ENCODE data around the gene B3GAT3. TPM values are rescaled to one million over a fixed set of nuclear protein-coding genes. Genes with fewer than 3 reads are reported as not detected.

B3GAT3 gene
- total RNA-seq, 1 donor: 30.8 TPM

DNA sequence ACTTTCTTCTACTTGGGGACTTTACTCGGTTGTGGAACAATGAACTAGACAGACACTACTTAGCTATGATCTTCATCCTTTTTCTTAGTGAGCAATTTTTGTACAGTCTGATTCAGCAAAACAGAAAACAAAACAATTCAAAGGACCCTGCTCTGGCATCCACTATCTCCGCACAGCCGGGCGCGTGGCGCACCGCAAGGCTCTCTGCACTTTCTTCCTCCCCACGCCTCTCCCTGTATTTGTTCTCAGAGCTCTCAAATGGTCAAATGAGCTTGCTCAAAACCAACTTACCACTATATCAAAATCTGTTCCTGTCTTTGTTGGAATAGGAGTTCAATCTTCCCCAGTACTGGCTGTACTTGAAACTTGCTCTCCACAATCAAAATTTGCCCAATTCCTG, 55.5 kb downstream of the B3GAT3 start:
- no peak overlapping the region for H3K4me3 ChIP-seq (ENCODE audit: insufficient read depth, low read length)
- H3K36me3 ChIP-seq (ENCODE audit: insufficient read depth, low read length): peaks cover 85% of the 10 kb centered on the region
- no peaks in the 10 kb centered on the region for H3K27me3 ChIP-seq (ENCODE audit: insufficient read depth, low read length)
- peaks cover 38% of the 10 kb centered on the region for H4K20me1 ChIP-seq (ENCODE audit: insufficient read depth, low read length)
- no peaks in the 10 kb centered on the region for H3K9me3 ChIP-seq (ENCODE audit: low read depth, low read length)
- H2AFZ ChIP-seq (ENCODE audit: low read length): no peak overlapping the region
- peaks cover 5% of the 10 kb centered on the region for H3K4me1 ChIP-seq (ENCODE audit: insufficient read depth, low read length)
- DNase-seq (ENCODE audit: insufficient read length, low spot score, missing footprints): no peak
- TF ChIP-seq, protein P1, sequence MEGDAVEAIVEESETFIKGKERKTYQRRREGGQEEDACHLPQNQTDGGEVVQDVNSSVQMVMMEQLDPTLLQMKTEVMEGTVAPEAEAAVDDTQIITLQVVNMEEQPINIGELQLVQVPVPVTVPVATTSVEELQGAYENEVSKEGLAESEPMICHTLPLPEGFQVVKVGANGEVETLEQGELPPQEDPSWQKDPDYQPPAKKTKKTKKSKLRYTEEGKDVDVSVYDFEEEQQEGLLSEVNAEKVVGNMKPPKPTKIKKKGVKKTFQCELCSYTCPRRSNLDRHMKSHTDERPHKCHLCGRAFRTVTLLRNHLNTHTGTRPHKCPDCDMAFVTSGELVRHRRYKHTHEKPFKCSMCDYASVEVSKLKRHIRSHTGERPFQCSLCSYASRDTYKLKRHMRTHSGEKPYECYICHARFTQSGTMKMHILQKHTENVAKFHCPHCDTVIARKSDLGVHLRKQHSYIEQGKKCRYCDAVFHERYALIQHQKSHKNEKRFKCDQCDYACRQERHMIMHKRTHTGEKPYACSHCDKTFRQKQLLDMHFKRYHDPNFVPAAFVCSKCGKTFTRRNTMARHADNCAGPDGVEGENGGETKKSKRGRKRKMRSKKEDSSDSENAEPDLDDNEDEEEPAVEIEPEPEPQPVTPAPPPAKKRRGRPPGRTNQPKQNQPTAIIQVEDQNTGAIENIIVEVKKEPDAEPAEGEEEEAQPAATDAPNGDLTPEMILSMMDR (IDR thresholded peaks at IDR 0.05; ENCODE audit: extremely low read depth, low read depth, low read length): no peak
- no peak overlapping the region for H3K27ac ChIP-seq (ENCODE audit: low read depth, low read length)
- no peak overlapping the region for H3K4me2 ChIP-seq (ENCODE audit: insufficient read depth, low read length)
- H3K79me2 ChIP-seq (ENCODE audit: insufficient read depth, low read length): peaks cover 73% of the 10 kb centered on the region

Small RNA genes within 50 kb of the gene (small RNA-seq; reads per million reads assigned to genes)
- gene AP001458.1: not detected
- 0.74 reads per million, percentile 8 among the genes with 10 or more reads in this experiment for gene MIR6747
- gene SNORA57: not detected

Other genes starting within 250 kb of the B3GAT3 start
- gene SCGB1A1, start 203.0 kb downstream of the B3GAT3 start, total RNA-seq: not detected in 2 replicates
- 646 and 720 TPM in 2 replicates for gene AHNAK, start 75.2 kb downstream of the B3GAT3 start, total RNA-seq
- 1,004 and 1,049 TPM in 2 replicates for gene EEF1G, start 48.1 kb downstream of the B3GAT3 start, total RNA-seq
- gene TUT1, start 30.5 kb downstream of the B3GAT3 start, total RNA-seq: 6.5 and 7.6 TPM in 2 replicates
- gene MTA2, start 20.1 kb downstream of the B3GAT3 start, total RNA-seq: 102 and 105 TPM in 2 replicates
- 26.4 and 29.5 TPM in 2 replicates for gene EML3, start 9.2 kb downstream of the B3GAT3 start, total RNA-seq
- 6.5 TPM in 2 replicates for gene ROM1, start 8.7 kb downstream of the B3GAT3 start, total RNA-seq
- 219 and 242 TPM in 2 replicates for gene GANAB, start 24.6 kb upstream of the B3GAT3 start, total RNA-seq
- 19.2 and 20.6 TPM in 2 replicates for gene INTS5, start 31.3 kb upstream of the B3GAT3 start, total RNA-seq
- 13.3 and 17.4 TPM in 2 replicates for gene C11orf98, start 43.2 kb upstream of the B3GAT3 start, total RNA-seq
- 6.2 and 11.2 TPM in 2 replicates for gene CSKMT, start 43.3 kb upstream of the B3GAT3 start, total RNA-seq
- 4.4 and 5.8 TPM in 2 replicates for gene UQCC3, start 49.7 kb upstream of the B3GAT3 start, total RNA-seq
- gene LBHD1, start 50.3 kb upstream of the B3GAT3 start, total RNA-seq: 7.6 and 8.0 TPM in 2 replicates
- gene UBXN1, start 57.1 kb upstream of the B3GAT3 start, total RNA-seq: 98.1 and 107 TPM in 2 replicates
- gene LRRN4CL, start 67.5 kb upstream of the B3GAT3 start, total RNA-seq: 9.1 and 13.8 TPM in 2 replicates
- gene BSCL2, start 85.4 kb upstream of the B3GAT3 start, total RNA-seq: 63.6 and 67.7 TPM in 2 replicates
- gene GNG3, start 85.7 kb upstream of the B3GAT3 start, total RNA-seq: not detected in 2 replicates
- gene HNRNPUL2, start 105.5 kb upstream of the B3GAT3 start, total RNA-seq: 13.0 and 18.8 TPM in 2 replicates
- 34.0 and 35.9 TPM in 2 replicates for gene TTC9C, start 106.5 kb upstream of the B3GAT3 start, total RNA-seq
- 13.0 TPM in 2 replicates for gene ZBTB3, start 132.2 kb upstream of the B3GAT3 start, total RNA-seq
- 48.3 and 57.9 TPM in 2 replicates for gene POLR2G, start 139.6 kb upstream of the B3GAT3 start, total RNA-seq
- 21.2 and 22.1 TPM in 2 replicates for gene TAF6L, start 149.4 kb upstream of the B3GAT3 start, total RNA-seq
- 37.4 and 51.4 TPM in 2 replicates for gene TMEM179B, start 165.4 kb upstream of the B3GAT3 start, total RNA-seq
- 9.0 and 11.5 TPM in 2 replicates for gene TMEM223, start 170.0 kb upstream of the B3GAT3 start, total RNA-seq
- gene NXF1, start 183.5 kb upstream of the B3GAT3 start, total RNA-seq: 25.6 and 31.1 TPM in 2 replicates
- gene STX5, start 210.1 kb upstream of the B3GAT3 start, total RNA-seq: 35.8 and 40.7 TPM in 2 replicates
- not detected in 2 replicates for gene TEX54, start 210.9 kb upstream of the B3GAT3 start, total RNA-seq
- gene WDR74, start 217.6 kb upstream of the B3GAT3 start, total RNA-seq: 31.2 and 34.0 TPM in 2 replicates

All from osteoblast (primary cell).